Measurements from ENCODE around the gene EAF2. TPM values are rescaled to one million over a fixed set of nuclear protein-coding genes. Genes with fewer than 3 reads are reported as not detected.
A peak's percentile ranks its signal among the peaks of the same experiment; 100 is the strongest.
"Not testable (repeated sequence)": the region's sequence is repeated elsewhere in the genome, so short reads cannot be mapped to it uniquely, and the experiment has no call there.

The EAF2 gene
- total and polyA plus RNA-seq, 4 experiments from 2014 or later: 5.7 to 21.2 (median 8.8) TPM

DNA sequence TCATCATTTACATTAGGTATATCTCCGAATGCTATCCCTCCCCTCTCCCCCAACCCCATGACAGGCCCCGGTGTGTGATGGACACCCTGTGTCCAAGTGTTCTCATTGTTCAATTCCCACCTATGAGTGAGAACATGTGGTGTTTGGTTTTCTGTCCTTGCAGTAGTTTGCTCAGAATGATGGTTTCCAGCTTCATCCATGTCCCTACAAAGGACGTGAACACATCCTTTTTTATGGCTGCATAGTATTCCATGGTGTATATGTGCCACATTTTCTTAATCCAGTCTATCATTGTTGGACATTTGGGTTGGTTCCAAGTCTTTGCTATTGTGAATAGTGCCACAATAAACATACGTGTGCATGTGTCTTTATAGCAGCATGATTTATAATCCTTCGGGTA, 22.8 kb downstream of the EAF2 start:
- H3K36me3 ChIP-seq (ENCODE audit: insufficient read depth, low read length); H3K27me3 ChIP-seq (ENCODE audit: insufficient read depth, low read length); H3K4me1 Mint-ChIP-seq; H3K4me3 Mint-ChIP-seq; H3K9me3 ChIP-seq (ENCODE audit: control insufficient read depth in 1 of 2, low read length in 2 of 2); H3K4me3 ChIP-seq (ENCODE audit: low read length in 2 of 2); H3K27me3 Mint-ChIP-seq; POLR2A ChIA-PET (ENCODE audit: partially characterized antibody); intact Hi-C loops (cut with micrococcal nuclease); H3K27ac ChIP-seq (ENCODE audit: low read depth, low read length); CTCF ChIA-PET (ENCODE audit: partially characterized antibody); H3K4me1 ChIP-seq (ENCODE audit: insufficient read depth, low read length); H3K27ac Mint-ChIP-seq; H3K9me3 Mint-ChIP-seq; DNase-seq: not testable (repeated sequence)
- H3K36me3 Mint-ChIP-seq: peaks cover 23 to 42% of the 10 kb centered on the region in 2 donors

DNA sequence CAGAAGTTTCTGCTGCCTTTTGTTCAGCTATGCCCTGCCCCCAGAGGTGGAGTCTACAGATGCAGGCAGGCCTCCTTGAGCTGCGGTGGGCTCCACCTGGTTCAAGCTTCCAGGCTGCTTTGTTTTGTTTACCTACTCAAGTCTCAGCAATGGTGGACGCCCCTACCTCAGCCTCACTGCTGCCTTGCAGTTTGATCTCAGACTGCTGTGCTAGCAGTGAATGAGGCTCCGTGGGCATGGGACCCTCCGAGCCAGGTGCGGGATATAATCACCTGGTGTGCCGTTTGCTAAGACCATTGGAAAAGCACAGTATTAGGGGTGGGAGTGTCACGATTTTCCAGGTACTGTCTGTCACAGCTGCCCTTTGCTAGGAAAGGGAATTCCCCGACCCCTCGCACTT, 28.2 kb downstream of the EAF2 start:
- H3K27me3 ChIP-seq (ENCODE audit: insufficient read depth, low read length); POLR2A ChIA-PET (ENCODE audit: partially characterized antibody); H3K36me3 ChIP-seq (ENCODE audit: insufficient read depth, low read length); intact Hi-C loops (cut with micrococcal nuclease); H3K4me1 Mint-ChIP-seq; CTCF ChIA-PET (ENCODE audit: partially characterized antibody); H3K27ac ChIP-seq (ENCODE audit: low read depth, low read length); H3K4me1 ChIP-seq (ENCODE audit: insufficient read depth, low read length); H3K4me3 ChIP-seq (ENCODE audit: low read length in 2 of 2); H3K9me3 ChIP-seq (ENCODE audit: control insufficient read depth in 1 of 2, low read length in 2 of 2); H3K27me3 Mint-ChIP-seq; H3K4me3 Mint-ChIP-seq; H3K9me3 Mint-ChIP-seq; DNase-seq; H3K27ac Mint-ChIP-seq: not testable (repeated sequence)
- H3K36me3 Mint-ChIP-seq: peaks cover 7 to 48% of the 10 kb centered on the region in 2 donors

DNA sequence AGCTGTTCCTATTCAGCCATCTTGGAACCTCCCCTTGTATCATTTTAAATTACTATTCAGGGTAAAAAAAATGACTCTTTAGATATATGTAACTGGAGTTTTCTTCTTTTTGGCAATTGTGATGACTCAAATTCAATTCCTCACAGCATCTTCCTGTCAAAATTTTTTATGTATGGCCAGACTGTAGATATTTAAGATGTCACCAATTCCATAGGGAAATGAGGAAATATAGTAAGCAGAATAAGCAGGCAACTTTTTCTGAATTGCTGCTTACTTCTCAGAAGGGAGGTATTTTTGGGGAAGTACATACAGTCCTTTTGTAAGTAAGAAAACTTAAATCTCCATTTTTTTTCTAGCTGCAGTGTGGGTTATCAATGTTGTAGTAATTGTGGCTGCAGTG, 28.8 kb downstream of the EAF2 start:
- Histone ChIP-seq H3K4me3 (ENCODE audit: low read length in 2 of 2) (no peak overlapping the region), H3K36me3 (ENCODE audit: insufficient read depth, low read length) (no peaks in the 10 kb centered on the region), H3K9me3 (ENCODE audit: control insufficient read depth in 1 of 2, low read length in 2 of 2) (no peaks in the 10 kb centered on the region), H3K27ac (ENCODE audit: low read depth, low read length) (no peak overlapping the region), H3K27me3 (ENCODE audit: insufficient read depth, low read length) (no peaks in the 10 kb centered on the region), H3K4me1 (ENCODE audit: insufficient read depth, low read length) (no peaks in the 10 kb centered on the region)
- Mint-ChIP-seq H3K36me3 (peaks cover 4 to 45% of the 10 kb centered on the region in 2 donors), H3K27ac (no peak overlapping the region), H3K9me3 (peaks cover 0 to 4% (median 0%) of the 10 kb centered on the region in 8 donors), H3K4me1 (no peaks in the 10 kb centered on the region), H3K27me3 (no peaks in the 10 kb centered on the region), H3K4me3 (no peak overlapping the region)
- intact Hi-C loops (cut with micrococcal nuclease): no loop called here
- CTCF ChIA-PET (ENCODE audit: partially characterized antibody): no interaction called here
- POLR2A ChIA-PET (ENCODE audit: partially characterized antibody): interaction anchor here (0.6 kb wide), 1 partner anchor 55 kb away, joined by 3 read pairs; no protein-coding TSS in a partner anchor
- DNase-seq: no peak

DNA sequence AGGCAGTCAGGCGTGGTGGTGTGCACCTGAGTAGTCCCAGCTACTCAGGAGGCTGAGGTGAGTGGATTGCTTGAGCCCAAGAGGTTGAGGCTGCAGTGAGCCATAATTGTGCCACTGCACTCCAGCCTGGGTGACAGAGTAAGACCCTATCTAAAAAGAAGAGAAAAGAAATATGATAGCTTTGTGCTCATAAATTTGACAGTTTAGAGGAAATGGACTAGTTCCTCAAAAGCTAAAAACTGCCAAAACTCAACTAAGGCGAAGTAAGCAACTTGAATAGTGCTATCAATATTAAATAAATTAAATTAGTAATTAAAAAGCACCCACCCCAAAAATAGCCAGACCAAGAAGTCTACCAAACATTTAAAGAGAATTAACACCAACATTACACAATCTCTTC, 34.7 kb downstream of the EAF2 start:
- Histone ChIP-seq H3K27ac (ENCODE audit: low read depth, low read length) (no peak overlapping the region), H3K9me3 (ENCODE audit: control insufficient read depth in 1 of 2, low read length in 2 of 2) (no peaks in the 10 kb centered on the region), H3K4me3 (ENCODE audit: low read length in 2 of 2) (no peak overlapping the region), H3K4me1 (ENCODE audit: insufficient read depth, low read length) (no peaks in the 10 kb centered on the region), H3K27me3 (ENCODE audit: insufficient read depth, low read length) (no peaks in the 10 kb centered on the region), H3K36me3 (ENCODE audit: insufficient read depth, low read length) (no peaks in the 10 kb centered on the region)
- Mint-ChIP-seq H3K4me3 (no peak overlapping the region), H3K4me1 (no peaks in the 10 kb centered on the region), H3K36me3 (peaks cover 5 to 18% of the 10 kb centered on the region in 2 donors), H3K27ac (no peak overlapping the region), H3K27me3 (no peaks in the 10 kb centered on the region), H3K9me3 (peaks cover 0 to 2% (median 0%) of the 10 kb centered on the region in 8 donors)
- POLR2A ChIA-PET (ENCODE audit: partially characterized antibody): no interaction called here
- CTCF ChIA-PET (ENCODE audit: partially characterized antibody): no interaction called here
- no peak for DNase-seq
- intact Hi-C loops (cut with micrococcal nuclease): no loop called here

DNA sequence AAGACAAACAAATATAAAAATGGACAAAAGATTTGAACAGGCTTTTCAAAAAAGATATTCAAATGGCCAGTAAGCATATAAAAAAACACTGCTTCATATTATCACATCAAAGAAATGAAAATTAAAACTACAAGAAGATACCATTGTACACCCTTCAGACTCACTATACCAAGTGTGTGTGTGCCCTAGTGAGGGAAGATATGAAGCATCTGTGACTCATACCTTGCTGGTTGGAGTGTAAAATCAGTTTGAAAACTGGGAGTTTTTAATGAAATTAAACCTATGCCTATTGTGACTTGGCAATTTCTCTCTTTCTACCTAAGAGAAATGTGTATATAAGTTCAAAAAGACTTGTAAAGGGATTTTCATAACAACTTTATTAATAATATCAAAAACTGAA, 35.7 kb downstream of the EAF2 start:
- no peaks in the 10 kb centered on the region for H3K4me1 ChIP-seq (ENCODE audit: insufficient read depth, low read length)
- H3K27me3 ChIP-seq (ENCODE audit: insufficient read depth, low read length): no peaks in the 10 kb centered on the region
- no peak for DNase-seq
- Mint-ChIP-seq H3K9me3 (peaks cover 0 to 2% (median 0%) of the 10 kb centered on the region in 8 donors), H3K36me3 (peaks cover 5 to 18% of the 10 kb centered on the region in 2 donors), H3K4me3 (no peak overlapping the region), H3K27me3 (no peaks in the 10 kb centered on the region), H3K4me1 (no peaks in the 10 kb centered on the region), H3K27ac (no peak overlapping the region)
- H3K4me3 ChIP-seq (ENCODE audit: low read length in 2 of 2): no peak overlapping the region
- ChIA-PET CTCF (ENCODE audit: partially characterized antibody) (no interaction called here), POLR2A (ENCODE audit: partially characterized antibody) (no interaction called here)
- H3K27ac ChIP-seq (ENCODE audit: low read depth, low read length): no peak overlapping the region
- intact Hi-C loops (cut with micrococcal nuclease): no loop called here
- no peaks in the 10 kb centered on the region for H3K36me3 ChIP-seq (ENCODE audit: insufficient read depth, low read length)
- H3K9me3 ChIP-seq (ENCODE audit: control insufficient read depth in 1 of 2, low read length in 2 of 2): no peaks in the 10 kb centered on the region

DNA sequence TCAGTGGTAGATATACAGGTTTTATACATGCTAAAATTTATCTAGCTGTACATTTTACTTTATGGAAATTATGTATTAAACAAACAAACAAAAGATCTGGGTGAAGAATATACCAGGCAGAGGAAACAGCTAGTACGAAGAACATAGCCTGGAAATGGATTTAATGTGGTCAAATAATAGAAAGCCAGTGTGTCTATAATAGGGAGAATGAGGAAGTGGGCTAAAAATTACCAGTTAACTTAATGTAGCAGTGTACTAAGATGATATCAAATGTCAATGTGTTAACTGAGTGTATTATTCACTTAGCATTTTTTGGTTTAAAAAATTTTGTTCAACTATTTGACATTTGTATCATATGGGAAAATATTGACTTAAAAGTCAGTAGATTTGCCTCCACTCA, 36.4 kb downstream of the EAF2 start:
- intact Hi-C loops (cut with micrococcal nuclease): no loop called here
- Mint-ChIP-seq H3K9me3 (peaks cover 0 to 2% (median 0%) of the 10 kb centered on the region in 8 donors), H3K4me3 (no peak overlapping the region), H3K36me3 (peaks cover 5 to 13% of the 10 kb centered on the region in 2 donors), H3K27me3 (no peaks in the 10 kb centered on the region), H3K4me1 (peaks cover 0 to 2% (median 0%) of the 10 kb centered on the region in 4 donors), H3K27ac (peak overlapping the region in 1 of 7 donors; percentile 43)
- Histone ChIP-seq H3K36me3 (ENCODE audit: insufficient read depth, low read length) (no peaks in the 10 kb centered on the region), H3K27ac (ENCODE audit: low read depth, low read length) (no peak overlapping the region), H3K27me3 (ENCODE audit: insufficient read depth, low read length) (no peaks in the 10 kb centered on the region), H3K9me3 (ENCODE audit: control insufficient read depth in 1 of 2, low read length in 2 of 2) (no peaks in the 10 kb centered on the region), H3K4me3 (ENCODE audit: low read length in 2 of 2) (no peak overlapping the region), H3K4me1 (ENCODE audit: insufficient read depth, low read length) (no peaks in the 10 kb centered on the region)
- POLR2A ChIA-PET (ENCODE audit: partially characterized antibody): no interaction called here
- CTCF ChIA-PET (ENCODE audit: partially characterized antibody): no interaction called here
- no peak for DNase-seq

DNA sequence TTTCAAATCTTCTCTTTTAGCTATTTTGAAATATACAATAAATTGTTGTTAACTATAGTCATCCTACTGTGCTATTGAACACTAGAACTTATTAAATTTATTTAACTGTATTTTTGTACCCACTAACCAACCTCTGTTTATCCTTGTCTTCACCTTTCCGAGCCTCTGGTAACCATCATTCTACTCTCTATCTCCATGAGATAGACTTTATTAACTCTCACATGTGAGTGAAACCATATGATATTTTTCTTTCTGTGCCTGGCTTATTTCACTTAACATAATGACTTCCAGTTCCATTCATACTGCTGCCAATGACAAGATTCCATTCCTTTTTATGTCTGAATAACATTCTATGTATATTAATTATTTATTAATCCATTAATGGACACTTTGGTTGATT, 43.4 kb downstream of the EAF2 start:
- Mint-ChIP-seq H3K4me3 (no peak overlapping the region), H3K27ac (no peak overlapping the region), H3K27me3 (no peaks in the 10 kb centered on the region), H3K36me3 (peaks cover 0 to 10% of the 10 kb centered on the region in 2 donors), H3K9me3 (no peaks in the 10 kb centered on the region), H3K4me1 (peaks cover 0 to 2% (median 0%) of the 10 kb centered on the region in 4 donors)
- no peaks in the 10 kb centered on the region for H3K36me3 ChIP-seq (ENCODE audit: insufficient read depth, low read length)
- ChIA-PET CTCF (ENCODE audit: partially characterized antibody) (no interaction called here), POLR2A (ENCODE audit: partially characterized antibody) (no interaction called here)
- no peaks in the 10 kb centered on the region for H3K4me1 ChIP-seq (ENCODE audit: insufficient read depth, low read length)
- H3K4me3 ChIP-seq (ENCODE audit: low read length in 2 of 2): no peak overlapping the region
- intact Hi-C loops (cut with micrococcal nuclease): no loop called here
- H3K9me3 ChIP-seq (ENCODE audit: control insufficient read depth in 1 of 2, low read length in 2 of 2): no peaks in the 10 kb centered on the region
- no peak overlapping the region for H3K27ac ChIP-seq (ENCODE audit: low read depth, low read length)
- no peaks in the 10 kb centered on the region for H3K27me3 ChIP-seq (ENCODE audit: insufficient read depth, low read length)
- no peak for DNase-seq

DNA sequence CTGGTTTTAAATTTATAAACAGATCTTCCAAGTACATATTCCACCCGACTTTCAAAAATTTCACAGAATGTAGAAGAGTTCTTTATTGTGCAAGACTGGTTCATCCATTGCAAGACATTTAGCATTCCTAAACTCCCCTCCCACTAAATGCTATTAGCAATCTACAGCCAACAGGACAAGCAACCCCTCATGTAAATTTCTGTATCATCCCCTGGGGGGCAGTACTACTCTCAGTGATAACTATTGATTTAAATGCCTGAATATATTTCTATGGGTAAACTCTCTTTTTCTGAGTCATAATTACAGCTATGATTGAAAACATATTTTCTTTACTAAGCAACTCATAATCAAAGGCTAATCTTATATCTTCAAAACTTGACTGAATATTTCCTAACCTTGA, 48.5 kb downstream of the EAF2 start:
- no peak overlapping the region for H3K27ac ChIP-seq (ENCODE audit: low read depth, low read length)
- Mint-ChIP-seq H3K4me1 (no peaks in the 10 kb centered on the region), H3K36me3 (peaks cover 0 to 13% of the 10 kb centered on the region in 2 donors), H3K27ac (no peak overlapping the region), H3K27me3 (no peaks in the 10 kb centered on the region), H3K9me3 (no peaks in the 10 kb centered on the region), H3K4me3 (no peak overlapping the region)
- intact Hi-C loops (cut with micrococcal nuclease): no loop called here
- H3K4me1 ChIP-seq (ENCODE audit: insufficient read depth, low read length): no peaks in the 10 kb centered on the region
- ChIA-PET POLR2A (ENCODE audit: partially characterized antibody) (no interaction called here), CTCF (ENCODE audit: partially characterized antibody) (interaction anchor here (1.1 kb wide), 1 partner anchor 15 kb away, joined by 3 read pairs; no protein-coding TSS in a partner anchor)
- H3K27me3 ChIP-seq (ENCODE audit: insufficient read depth, low read length): no peaks in the 10 kb centered on the region
- H3K4me3 ChIP-seq (ENCODE audit: low read length in 2 of 2): no peak overlapping the region
- H3K9me3 ChIP-seq (ENCODE audit: control insufficient read depth in 1 of 2, low read length in 2 of 2): no peaks in the 10 kb centered on the region
- no peaks in the 10 kb centered on the region for H3K36me3 ChIP-seq (ENCODE audit: insufficient read depth, low read length)
- DNase-seq: peak in 2 of 5 donors; percentile 0 to 5

All from CD4-positive, alpha-beta memory T cell (primary cell).